Left ventricle myocardium superior (tissue), 1 donor: ENCODE results near the gene PPM1G. TPM values are rescaled to one million over a fixed set of nuclear protein-coding genes. Genes with fewer than 3 reads are reported as not detected.
"Not testable (repeated sequence)": the region's sequence is repeated elsewhere in the genome, so short reads cannot be mapped to it uniquely, and the experiment has no call there.

ENCODE experiments used
- ATAC-seq: fragments of 200-7000 bp; cut with Tn5 transposase; one replicate; pipeline ENCODE4 v1.9.1; 2020; ENCODE audit warnings: mild to moderate bottlenecking, moderate library complexity
- DNase-seq: peaks from one replicate; pipeline ENCODE4 v3.0.0-alpha.2; 2020
- intact Hi-C: fragments of 100-400 bp; cut with micrococcal nuclease; formaldehyde crosslinking; loops from one replicate; pipeline ENCODE4 v1.11.0; 2022
- long read RNA-seq: library from polyadenylated mRNA; unstranded; transcript quantifications from one replicate; pipeline ENCODE4 v2.0.0, GENCODE V29; 2021
- total RNA-seq: library from RNA; stranded (reverse); fragmentation: NEBNext Ultra II Directional; extraction: Animal tissue kit (Norgen Biotek cat#: 25700); gene quantifications from one replicate; pipeline ENCODE4 v1.2.1, GENCODE V29; 2021
- donor health status: DM: no; HTN: yes; CAD: no; lungs with severe emphysema.

The PPM1G gene, protein sequence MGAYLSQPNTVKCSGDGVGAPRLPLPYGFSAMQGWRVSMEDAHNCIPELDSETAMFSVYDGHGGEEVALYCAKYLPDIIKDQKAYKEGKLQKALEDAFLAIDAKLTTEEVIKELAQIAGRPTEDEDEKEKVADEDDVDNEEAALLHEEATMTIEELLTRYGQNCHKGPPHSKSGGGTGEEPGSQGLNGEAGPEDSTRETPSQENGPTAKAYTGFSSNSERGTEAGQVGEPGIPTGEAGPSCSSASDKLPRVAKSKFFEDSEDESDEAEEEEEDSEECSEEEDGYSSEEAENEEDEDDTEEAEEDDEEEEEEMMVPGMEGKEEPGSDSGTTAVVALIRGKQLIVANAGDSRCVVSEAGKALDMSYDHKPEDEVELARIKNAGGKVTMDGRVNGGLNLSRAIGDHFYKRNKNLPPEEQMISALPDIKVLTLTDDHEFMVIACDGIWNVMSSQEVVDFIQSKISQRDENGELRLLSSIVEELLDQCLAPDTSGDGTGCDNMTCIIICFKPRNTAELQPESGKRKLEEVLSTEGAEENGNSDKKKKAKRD
- total RNA-seq = 38.8 TPM
- long read RNA-seq, transcript PPM1G-201 (10 exons, 2,311 nt) = major isoform, 135 of 164 reads
- long read RNA-seq, partial matches to known transcripts = 23 of 164 reads
- long read RNA-seq, other reads (novel, unspliced or antisense) = 6 of 164 reads

DNA sequence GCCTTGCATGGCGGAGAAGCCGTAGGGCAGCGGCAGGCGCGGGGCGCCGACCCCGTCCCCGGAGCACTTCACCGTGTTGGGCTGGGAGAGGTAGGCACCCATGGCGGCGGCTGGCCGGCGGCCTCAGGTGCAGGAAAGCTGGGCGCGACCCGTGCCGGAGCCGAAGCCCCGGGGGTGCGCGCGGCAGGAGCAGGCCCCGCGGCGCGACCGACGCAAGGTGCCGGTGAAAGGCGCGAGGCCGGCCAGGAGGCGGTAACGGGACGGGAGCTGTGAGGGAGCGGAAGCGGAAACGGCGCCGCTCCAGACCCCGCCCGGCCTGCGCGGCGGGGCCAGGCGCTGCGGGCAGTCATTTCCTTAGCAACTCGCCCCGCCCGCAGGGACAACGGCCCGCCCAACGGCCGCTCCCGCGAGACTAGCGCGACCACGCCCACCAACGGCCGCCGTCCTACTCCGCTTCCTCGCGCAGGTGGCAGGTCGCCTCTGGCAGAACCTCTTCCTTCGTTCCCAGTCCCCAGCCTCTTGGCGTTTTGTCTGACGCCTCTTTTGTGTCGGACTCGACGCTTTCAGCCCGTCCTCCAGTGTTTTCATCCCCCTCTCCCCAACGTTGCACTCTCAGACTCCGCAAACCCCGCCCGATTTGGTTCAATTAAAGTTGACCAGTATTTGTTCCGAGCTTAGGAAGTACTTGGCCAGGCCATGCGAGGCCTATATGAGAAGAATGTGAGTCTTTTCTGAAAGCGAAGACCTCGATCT lies at the start of gene PPM1G:
Gene PPM1G, minus strand, starts transcription at position 271 of the 753 bp plus-strand sequence. Its CDS starts 169 bp downstream, at position 102.
- DNase-seq = peak; percentile 97
- intact Hi-C loops = no loop called here
- ATAC-seq = peak; percentile 99

DNA sequence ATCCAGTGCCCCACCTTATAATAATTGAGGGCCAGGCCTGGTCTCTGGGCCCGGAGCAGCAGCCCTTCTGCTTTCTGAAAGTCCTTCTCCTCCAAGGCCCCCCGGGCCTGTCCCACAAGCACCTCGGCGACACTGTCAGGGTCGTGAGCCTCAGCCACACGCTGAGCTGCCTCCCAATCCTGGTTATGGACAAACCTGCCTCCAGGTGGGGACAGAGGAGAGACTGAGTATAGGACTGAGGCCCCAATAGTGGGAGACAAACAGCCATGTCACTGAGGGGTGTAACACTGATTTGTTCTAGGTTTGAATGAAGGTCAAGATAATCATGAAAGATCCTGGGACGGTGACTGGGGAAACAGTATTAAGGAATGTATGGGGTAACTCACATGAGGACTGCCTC lies 44.6 kb upstream of the PPM1G start:
- ATAC-seq = no peak
- no peak for DNase-seq
- intact Hi-C loops = no loop called here

DNA sequence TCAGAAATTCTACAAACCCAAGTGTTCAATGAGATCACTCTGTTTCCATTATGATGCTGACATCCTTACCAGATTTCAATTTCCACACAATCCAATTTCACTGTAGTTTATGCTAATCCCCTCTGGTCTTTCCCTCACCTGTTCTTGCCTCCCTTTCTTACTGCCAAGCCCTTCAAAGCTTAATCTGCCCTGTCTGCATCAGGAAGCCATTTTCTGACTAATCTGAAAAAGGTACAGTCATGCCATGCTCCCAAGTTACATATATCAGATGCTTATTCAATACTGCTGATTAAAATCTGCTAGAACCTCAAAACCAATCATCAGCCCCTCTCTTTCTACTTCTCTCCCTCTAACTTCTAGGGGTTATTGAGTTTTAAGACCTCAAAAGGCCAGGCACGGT lies 41.7 kb upstream of the PPM1G start:
- intact Hi-C loops = no loop called here
- ATAC-seq (no peak), DNase-seq (no peak)

DNA sequence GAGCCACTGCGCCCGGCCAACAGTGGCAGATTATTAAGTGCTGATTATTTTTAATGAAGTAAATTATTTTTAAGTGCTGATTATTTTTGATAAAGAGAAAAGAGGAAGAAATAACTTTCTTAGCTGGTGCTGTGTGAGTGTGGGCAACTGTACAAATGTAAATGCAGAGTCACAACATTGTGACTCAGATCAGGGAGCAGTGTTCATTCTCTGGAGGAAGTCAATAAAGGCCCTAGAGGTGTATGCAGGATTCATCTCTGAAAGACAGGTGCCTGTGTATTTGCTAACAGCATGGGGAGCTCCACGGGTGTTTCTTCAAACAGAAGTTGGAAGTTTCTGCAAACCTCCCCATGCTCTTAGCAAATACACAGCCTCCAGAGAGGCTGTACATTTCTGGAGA lies 39.0 kb upstream of the PPM1G start:
- intact Hi-C loops = no loop called here
- DNase-seq (no peak), ATAC-seq (no peak)

DNA sequence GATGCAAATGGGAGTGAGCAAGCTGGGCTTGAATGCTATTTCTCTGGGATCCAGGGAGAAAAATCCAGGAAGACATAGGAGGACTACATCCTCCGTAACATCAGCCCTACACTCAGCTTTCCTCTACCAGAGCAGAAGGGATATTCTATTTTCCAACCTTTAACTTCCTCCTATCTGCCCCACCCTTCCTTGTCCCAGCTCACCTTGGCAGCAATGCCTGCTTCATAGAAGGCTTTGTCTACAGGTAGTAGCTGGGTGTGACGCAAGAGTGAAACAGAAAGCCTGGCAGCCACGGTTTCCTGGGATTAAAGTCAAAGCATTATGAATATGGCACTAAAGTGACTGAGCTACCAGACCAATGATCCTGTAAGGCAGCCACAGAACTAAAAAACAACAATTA lies 36.7 kb upstream of the PPM1G start:
- ATAC-seq = no peak
- intact Hi-C loops = no loop called here
- DNase-seq = no peak

DNA sequence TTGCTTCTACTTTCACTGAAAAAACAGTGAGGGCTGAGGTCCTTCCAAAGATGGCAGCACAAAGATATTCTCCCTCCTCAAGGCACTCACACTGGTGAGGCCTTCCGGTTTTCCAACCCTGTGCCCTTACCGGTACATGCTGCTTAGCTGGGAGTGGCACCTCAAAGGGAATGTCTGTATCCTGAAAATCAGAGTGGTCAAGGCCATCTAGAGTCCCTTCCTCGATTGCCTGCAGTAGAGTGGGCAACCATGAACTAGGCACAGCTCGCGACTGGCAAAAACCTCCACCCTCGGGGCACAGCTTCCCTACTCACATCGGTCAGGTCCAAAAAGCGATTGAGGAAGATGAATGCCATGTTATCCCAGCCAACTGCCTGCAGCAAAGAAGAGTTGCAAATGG lies 36.2 kb upstream of the PPM1G start:
- intact Hi-C loops = no loop called here

DNA sequence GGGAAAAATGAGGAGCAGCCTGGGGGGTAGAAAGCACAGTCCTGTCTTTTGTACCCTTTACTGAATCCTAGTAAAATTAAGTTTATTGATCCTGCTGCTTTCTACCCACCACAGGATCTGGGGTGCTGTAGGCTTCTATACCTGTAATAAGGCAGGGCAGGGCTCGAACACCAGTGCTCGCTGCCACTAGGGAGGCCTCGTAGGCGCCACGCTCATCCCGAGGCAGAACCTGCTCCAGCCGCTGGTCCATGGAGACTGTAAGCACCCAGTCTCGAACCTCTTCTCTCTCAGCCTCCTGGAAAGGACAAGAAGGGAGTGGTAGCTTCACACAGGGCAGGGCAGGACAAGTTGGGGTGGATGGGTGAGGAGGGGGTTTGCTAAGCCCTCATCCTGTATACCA lies 35.8 kb upstream of the PPM1G start:
- ATAC-seq = no peak
- no peak for DNase-seq
- intact Hi-C loops = no loop called here

More for the DNA sequence above, 36.2 kb upstream of the PPM1G start:
- DNase-seq (no peak), ATAC-seq (no peak)

DNA sequence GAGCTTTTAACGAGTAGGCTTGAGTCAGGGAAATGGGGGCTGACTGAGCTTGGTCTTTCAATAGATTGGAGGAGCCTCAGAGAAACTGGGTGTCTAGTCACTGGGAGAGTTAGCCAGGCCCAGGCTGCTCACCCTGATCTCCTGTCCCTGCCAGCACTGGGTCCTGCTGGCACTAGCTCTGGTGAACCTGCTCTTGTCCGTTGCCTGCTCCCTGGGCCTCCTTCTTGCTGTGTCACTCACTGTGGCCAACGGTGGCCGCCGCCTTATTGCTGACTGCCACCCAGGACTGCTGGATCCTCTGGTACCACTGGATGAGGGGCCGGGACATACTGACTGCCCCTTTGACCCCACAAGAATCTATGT lies 33.5 kb upstream of the PPM1G start:
- DNase-seq (no peak), ATAC-seq (peak; percentile 28)
- intact Hi-C loops = no loop called here

DNA sequence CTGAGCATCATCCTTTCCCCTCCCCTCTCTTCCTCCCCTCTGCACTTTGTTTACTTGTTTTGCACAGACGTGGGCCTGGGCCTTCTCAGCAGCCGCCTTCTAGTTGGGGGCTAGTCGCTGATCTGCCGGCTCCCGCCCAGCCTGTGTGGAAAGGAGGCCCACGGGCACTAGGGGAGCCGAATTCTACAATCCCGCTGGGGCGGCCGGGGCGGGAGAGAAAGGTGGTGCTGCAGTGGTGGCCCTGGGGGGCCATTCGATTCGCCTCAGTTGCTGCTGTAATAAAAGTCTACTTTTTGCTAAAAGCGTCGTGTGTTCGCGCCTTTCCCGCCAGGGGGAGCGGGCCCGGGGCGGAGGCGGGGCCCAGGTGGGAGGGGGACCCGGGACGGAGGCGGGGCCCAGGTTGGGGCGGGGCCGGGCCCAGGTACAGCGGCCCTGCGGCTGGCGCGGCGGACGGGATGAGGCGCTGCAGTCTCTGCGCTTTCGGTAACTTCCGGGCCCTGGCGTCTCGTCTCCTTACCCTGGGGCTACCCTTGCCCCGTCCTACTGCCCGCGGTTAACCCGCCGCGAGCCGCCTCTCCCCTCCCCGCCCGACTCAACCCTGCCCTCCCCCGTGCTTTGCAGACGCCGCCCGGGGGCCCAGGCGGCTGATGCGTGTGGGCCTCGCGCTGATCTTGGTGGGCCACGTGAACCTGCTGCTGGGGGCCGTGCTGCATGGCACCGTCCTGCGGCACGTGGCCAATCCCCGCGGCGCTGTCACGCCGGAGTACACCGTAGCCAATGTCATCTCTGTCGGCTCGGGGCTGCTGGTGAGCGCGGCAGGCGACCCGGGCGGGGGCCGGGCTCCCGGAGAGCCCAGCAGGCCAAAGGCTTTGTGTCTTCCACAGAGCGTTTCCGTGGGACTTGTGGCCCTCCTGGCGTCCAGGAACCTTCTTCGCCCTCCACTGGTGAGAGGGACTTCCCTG lies 32.8 kb upstream of the PPM1G start, which contains the start of gene KRTCAP3:
Gene KRTCAP3, plus strand, starts transcription at position 424 of the 962 bp plus-strand sequence. Its CDS starts 32 bp downstream, at position 456.
- peak; percentile 37 for DNase-seq
- intact Hi-C loops = no loop called here
- peak; percentile 66 for ATAC-seq

DNA sequence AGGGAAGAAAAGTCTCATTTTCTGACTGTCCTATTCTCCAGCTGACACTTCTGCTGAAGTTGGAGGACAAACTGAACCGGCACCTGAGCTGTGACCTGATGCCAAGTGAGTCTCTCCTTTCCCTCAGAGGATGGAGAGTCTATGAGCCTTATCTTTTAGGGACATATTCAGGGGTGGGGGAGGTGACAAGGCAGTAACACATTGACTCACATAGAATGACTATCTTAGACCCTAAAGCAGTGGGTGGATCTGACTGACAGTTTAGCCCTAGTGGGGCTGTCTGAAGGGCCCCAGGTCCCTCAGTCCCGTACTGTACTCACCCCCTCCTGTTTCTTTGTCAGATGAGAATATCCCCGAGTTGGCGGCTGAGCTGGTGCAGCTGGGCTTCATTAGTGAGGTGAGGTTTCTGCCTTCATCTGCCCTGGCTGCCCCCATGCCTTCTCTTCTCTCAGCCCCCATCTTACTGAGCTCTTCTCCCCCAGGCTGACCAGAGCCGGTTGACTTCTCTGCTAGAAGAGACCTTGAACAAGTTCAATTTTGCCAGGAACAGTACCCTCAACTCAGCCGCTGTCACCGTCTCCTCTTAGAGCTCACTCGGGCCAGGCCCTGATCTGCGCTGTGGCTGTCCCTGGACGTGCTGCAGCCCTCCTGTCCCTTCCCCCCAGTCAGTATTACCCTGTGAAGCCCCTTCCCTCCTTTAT lies 32.0 kb upstream of the PPM1G start:
- DNase-seq (no peak), ATAC-seq (peak; percentile 13)
- intact Hi-C loops = no loop called here

DNA sequence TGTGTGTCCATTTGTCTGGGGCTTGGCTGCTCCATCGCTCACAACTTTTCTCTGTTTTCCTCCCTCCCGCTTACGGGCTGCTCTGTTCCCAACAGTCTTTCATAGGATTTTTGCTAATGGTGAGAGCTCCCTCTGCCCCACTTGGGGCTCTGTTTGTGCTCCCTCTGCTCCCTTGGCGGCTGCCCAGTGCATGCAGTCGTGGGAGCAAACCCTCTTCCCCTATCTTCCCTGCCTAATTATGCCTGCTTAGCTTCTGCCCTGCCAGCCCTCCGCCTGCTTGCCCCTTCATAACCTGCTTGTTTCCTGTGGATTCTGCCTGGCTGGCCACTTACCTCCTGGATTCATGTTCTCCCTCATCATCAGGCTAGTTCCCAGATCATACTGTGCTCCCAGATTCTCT lies 26.2 kb upstream of the PPM1G start:
- DNase-seq (no peak), ATAC-seq (no peak)
- intact Hi-C loops = no loop called here

DNA sequence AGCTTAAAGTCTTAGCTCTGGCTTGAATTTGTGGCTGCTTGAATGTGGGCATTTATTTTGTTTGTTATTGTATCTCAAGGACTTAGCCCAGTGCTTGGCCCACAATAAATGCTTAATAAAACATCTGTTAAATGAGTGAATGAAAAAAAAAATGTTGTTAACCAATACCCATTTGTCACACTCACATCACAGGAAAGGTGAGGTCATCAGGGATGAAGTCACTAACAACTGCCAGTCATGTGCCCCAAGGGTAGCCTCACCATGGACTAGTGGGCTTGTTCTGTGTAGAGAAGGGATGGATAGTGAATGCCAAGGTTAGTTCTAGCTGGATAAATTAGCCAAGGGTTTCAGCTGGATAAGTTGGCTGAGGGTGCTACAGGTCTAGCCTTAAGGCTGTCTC lies 22.0 kb upstream of the PPM1G start:
- no peak for ATAC-seq
- intact Hi-C loops = no loop called here
- no peak for DNase-seq

DNA sequence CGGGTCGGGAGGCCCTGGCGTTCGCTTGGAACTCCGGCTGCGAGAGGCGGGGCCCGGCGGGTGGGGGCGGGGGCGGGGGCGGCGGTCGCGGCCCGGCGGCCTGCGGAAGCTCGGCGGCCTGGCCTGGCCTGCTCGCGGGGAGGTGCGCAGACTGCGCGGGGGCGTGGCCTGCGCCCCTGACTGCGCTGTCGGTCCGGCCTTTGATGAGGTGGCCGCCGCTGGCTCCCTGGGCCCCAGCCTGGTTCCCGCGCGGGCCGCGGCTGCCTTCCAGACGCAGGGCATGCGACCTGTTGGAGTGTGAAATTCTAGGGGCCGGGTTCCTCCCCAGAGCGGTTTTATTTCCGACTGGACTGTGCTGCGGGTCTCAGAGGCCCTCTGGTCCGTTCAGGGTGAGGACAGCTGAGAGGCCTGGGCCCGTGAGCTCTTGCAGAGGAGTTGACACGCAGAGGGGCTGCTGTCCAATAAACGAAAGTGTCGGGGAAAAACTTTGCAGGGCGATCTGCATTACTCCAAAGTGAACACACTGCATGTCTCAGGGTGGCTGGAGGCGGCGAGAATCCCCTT lies 19.7 kb upstream of the PPM1G start:
- ATAC-seq (peak; percentile 92), DNase-seq (peak; percentile 94)
- intact Hi-C loops = no loop called here

DNA sequence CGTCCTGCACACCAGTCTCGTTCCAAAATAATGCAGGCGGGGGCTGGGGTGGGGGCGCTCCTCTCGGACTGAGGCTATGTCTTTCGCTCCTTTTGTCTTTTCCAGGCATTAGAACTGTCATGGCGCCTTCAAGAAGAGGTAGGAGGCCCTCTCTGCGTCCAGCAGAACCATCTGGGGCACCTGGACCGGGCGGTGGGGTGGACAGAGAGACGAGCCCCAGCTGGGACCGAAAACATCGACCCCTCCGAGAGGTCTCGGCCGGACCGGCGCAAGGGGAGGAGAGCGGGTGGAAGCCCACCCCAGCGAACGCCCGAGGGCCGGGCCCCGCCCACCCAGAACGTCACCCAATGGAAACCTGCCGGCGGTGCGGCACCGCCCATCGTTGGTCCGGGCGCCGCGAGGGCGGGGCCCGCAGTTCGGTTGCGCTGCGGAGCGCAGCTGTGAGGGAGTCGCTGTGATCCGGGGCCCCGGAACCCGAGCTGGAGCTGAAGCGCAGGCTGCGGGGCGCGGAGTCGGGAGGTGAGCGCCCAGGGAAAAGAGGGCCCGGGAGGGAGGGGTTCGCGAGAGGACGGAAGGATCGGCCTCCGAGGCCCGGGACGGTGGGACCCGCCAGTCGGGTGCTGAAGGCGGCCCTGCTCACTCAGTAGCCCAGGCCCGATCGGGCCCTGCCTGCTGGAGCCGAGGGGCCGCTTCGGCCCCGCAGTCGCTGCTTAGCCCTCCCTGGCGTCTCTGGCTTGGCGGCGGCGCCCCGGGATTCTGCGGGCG lies 19.0 kb upstream of the PPM1G start, which contains the start of gene NRBP1:
Gene NRBP1, plus strand, starts transcription at position 419 of the 765 bp plus-strand sequence. CDS start 4,643 bp downstream, outside the sequence.
- peak; percentile 97 for DNase-seq
- ATAC-seq = peak; percentile 97
- intact Hi-C loops = no loop called here

DNA sequence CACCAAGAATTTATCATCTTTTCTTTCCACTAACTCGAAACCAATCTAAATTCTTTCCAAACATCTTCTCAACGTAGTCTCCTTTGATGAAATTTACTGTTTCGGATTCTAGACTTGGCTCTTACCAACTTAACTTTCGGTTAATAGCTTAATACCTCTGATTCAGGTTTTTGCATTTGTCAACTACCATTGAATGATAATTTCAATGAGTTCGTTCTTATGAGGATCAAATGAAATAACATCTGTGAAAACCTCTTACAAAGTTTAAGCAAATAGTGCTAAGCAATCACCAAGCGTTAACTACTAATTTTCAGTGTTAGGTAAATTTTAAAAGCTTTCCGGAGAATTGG lies 18.4 kb upstream of the PPM1G start:
- intact Hi-C loops = no loop called here
- DNase-seq (no peak), ATAC-seq (no peak)

DNA sequence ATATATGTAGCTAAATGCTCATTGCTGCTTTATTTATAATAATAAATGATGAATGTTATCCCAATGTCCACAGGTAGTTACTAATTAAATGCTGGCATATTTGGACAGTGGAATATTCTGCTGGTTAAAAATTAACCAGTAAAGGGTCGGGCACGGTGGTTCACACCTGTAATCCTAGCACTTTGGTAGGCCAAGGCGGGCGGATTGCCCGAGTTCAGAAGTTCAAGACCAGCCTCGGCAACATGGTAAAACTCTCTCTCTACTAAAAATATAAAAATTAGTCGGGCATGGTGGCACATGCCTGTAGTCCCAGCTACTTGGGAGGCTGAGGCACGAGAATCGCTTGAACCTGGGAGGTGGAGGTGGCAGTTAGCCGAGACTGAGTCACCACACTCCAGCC lies 15.6 kb upstream of the PPM1G start:
- ATAC-seq, DNase-seq, intact Hi-C loops: not testable (repeated sequence)

DNA sequence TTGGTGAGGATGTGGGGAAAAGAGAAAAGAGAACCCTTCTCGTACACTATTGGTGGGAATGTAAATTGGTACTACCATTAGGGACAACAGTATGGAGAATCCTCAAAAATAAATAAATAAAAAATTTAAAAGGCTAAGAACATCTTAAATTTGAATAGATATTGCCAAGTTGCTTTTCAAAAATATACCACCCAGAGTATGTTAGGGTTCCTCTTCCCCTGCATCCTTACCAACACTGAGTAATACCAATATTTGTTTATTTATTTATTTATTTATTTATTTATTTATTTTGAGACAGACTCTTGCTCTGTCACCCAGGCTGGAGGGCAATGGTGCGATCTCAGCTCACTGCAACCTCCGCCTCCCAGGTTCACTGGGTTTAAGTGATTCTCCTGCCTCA lies 13.6 kb upstream of the PPM1G start:
- ATAC-seq = no peak
- no peak for DNase-seq
- intact Hi-C loops = no loop called here
